ENCODE data around the gene L3MBTL3. TPM values are rescaled to one million over a fixed set of nuclear protein-coding genes. Genes with fewer than 3 reads are reported as not detected.
A peak's percentile ranks its signal among the peaks of the same experiment; 100 is the strongest.

L3MBTL3 gene
- polyA plus RNA-seq, 1 experiment: 6.8 TPM

DNA sequence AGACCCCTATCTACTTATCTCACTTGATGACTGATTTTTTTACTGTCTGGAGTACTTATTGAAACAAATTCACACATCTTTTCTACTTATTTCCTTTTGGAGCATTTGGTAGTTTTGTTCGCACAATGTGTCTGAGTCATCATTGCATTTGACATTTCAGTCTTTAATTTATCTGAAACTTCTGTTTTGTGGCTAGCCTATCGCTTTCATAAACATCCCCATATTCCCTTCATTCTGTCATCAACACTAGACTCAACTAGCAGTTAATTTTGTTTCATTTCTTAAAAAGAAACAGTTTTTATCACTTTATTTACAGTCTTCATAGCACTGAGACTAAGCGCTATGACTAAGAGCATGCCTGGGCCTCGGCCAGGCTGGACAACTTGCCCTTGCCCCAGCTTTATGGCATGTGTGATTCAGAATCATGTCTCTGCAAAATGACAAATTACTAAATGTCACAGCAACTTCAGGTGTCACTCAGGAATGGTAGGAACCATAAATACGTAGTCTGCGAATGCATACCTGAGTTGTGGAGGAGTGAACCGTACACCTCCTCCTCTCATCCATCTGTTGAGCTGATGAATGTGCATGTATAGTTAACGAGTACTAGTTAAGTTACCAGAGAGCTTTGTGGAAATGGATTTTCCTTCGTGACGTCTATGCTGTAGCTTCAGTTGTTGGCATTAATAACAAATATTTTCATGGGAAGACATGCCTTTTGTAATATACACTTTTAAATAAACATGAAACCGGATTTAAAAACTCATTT is 16.2 kb downstream of the L3MBTL3 start:
- no peak overlapping the region for H3K4me3 ChIP-seq (ENCODE audit: low read depth, low read length)
- ChIA-PET CTCF (no interaction called here), POLR2A (interaction anchor here (0.6 kb wide), 1 partner anchor 287 kb away, joined by 3 read pairs; no protein-coding TSS in a partner anchor)
- TF ChIP-seq, protein P1, sequence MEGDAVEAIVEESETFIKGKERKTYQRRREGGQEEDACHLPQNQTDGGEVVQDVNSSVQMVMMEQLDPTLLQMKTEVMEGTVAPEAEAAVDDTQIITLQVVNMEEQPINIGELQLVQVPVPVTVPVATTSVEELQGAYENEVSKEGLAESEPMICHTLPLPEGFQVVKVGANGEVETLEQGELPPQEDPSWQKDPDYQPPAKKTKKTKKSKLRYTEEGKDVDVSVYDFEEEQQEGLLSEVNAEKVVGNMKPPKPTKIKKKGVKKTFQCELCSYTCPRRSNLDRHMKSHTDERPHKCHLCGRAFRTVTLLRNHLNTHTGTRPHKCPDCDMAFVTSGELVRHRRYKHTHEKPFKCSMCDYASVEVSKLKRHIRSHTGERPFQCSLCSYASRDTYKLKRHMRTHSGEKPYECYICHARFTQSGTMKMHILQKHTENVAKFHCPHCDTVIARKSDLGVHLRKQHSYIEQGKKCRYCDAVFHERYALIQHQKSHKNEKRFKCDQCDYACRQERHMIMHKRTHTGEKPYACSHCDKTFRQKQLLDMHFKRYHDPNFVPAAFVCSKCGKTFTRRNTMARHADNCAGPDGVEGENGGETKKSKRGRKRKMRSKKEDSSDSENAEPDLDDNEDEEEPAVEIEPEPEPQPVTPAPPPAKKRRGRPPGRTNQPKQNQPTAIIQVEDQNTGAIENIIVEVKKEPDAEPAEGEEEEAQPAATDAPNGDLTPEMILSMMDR (IDR thresholded peaks at IDR 0.05; ENCODE audit: insufficient read depth, low read depth, low read length): no peak
- DNase-seq (ENCODE audit: low read depth): peak; percentile 31
- H3K27me3 ChIP-seq (ENCODE audit: control insufficient read depth, insufficient read depth, low read length): no peaks in the 10 kb centered on the region
- H3K36me3 ChIP-seq (ENCODE audit: control insufficient read depth, insufficient read depth, low read length): no peaks in the 10 kb centered on the region

DNA sequence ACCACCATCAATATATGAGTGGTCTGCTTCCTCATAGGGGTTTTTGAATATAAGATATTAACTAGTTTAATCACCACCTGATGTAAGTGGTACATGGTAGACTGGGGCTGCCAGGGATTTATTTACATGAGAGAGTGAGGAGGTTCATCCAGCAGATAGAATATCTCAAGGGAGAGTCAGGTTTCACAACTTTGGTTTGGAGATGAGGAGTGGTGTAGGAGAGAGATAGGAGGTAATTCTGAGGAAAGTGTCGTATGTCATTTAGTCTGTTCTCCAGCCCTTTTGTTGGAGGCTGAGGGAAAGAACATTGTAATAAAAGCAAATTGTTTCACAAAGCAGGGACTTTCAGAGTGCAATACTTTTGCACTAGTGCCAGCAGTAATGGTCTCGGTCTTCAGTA is 16.8 kb downstream of the L3MBTL3 start:
- H3K4me3 ChIP-seq (ENCODE audit: low read depth, low read length): no peak overlapping the region
- ChIA-PET POLR2A (interaction anchor here (0.6 kb wide), 1 partner anchor 286 kb away, joined by 3 read pairs; no protein-coding TSS in a partner anchor), CTCF (no interaction called here)
- H3K27me3 ChIP-seq (ENCODE audit: control insufficient read depth, insufficient read depth, low read length): no peaks in the 10 kb centered on the region
- no peak for DNase-seq (ENCODE audit: low read depth)
- H3K36me3 ChIP-seq (ENCODE audit: control insufficient read depth, insufficient read depth, low read length): no peaks in the 10 kb centered on the region
- TF ChIP-seq, protein P1 (IDR thresholded peaks at IDR 0.05; ENCODE audit: insufficient read depth, low read depth, low read length): no peak

DNA sequence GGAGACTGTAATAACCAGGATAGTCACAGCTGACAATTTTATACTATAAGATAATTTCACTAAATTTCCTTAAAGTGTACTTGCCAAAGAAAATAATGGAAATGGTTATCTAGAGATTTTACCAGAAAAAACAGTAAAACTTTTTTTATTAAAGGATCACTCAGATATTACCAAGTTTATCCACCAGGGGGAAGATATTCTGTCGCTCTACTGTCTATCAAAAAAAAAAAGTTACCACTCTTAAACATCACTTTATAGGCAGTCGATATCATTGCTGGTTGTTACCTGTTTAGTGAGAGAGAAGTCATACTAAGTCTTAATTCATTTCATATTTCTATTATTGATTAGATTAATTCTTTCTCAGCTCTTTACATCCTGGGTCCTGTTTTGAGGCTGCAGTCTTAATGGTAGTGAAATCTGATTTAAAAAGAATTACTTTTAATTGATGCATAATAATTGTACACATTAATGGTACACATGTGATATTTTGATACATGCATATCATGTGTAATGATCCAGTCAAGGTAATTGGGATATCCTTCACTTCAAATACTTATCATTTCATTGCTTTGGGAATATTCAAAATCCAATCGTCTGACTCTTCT is 18.9 kb downstream of the L3MBTL3 start:
- Histone ChIP-seq H3K36me3 (ENCODE audit: control insufficient read depth, insufficient read depth, low read length) (no peaks in the 10 kb centered on the region), H3K27me3 (ENCODE audit: control insufficient read depth, insufficient read depth, low read length) (no peaks in the 10 kb centered on the region), H3K4me3 (ENCODE audit: low read depth, low read length) (no peak overlapping the region)
- CTCF ChIA-PET: interaction anchor here (0.7 to 1.5 kb wide), 4 partner anchors 8 to 23 kb away, joined by 3 to 6 read pairs (median 4); no protein-coding TSS in a partner anchor
- POLR2A ChIA-PET: no interaction called here
- DNase-seq (ENCODE audit: low read depth): no peak
- TF ChIP-seq, protein P1 (IDR thresholded peaks at IDR 0.05; ENCODE audit: insufficient read depth, low read depth, low read length): peak; percentile 45

DNA sequence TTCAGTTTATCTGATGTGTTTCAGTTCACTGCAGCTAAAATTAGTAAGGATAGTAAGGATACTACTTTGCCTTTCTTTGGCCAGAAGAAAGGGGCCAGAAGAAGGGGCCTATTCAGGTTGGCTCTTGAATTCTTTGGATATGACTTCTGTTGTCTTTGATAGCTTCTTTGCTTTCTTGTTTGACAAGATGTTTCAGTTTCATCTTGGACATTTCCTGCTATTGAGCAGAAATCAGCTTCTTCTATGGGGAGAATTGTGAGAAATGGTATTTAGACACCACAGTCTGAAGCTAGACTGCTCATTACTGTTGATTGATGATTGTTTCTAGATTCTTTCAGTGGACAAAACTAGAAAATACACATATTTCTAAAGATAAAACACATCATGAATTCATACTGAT is 23.2 kb downstream of the L3MBTL3 start:
- POLR2A ChIA-PET: no interaction called here
- DNase-seq (ENCODE audit: low read depth): no peak
- CTCF ChIA-PET: interaction anchor here (1.3 kb wide), 1 partner anchor 9 kb away, joined by 3 read pairs; no protein-coding TSS in a partner anchor
- Histone ChIP-seq H3K27me3 (ENCODE audit: control insufficient read depth, insufficient read depth, low read length) (no peaks in the 10 kb centered on the region), H3K4me3 (ENCODE audit: low read depth, low read length) (no peak overlapping the region), H3K36me3 (ENCODE audit: control insufficient read depth, insufficient read depth, low read length) (no peaks in the 10 kb centered on the region)
- TF ChIP-seq, protein P1 (IDR thresholded peaks at IDR 0.05; ENCODE audit: insufficient read depth, low read depth, low read length): no peak

DNA sequence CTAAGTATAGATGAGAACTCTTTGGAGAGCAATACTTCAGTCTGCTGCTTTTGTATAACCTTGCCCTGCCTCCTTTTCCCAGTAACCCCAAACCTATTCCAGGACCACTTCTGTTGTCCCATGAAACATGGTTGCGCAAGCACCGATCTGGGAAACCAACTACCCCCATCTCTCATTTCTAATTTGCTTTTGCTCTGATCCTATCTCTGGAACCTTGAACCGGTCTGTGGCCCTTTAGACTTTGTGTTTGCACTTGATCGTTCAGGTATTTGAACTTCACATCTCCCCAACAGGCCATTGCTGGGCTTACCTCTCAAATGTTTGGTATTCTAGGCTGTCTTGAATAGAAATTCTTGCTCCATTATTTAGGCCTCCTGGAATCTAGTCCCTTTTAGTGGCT is 25.0 kb downstream of the L3MBTL3 start:
- no peak for DNase-seq (ENCODE audit: low read depth)
- Histone ChIP-seq H3K27me3 (ENCODE audit: control insufficient read depth, insufficient read depth, low read length) (no peaks in the 10 kb centered on the region), H3K36me3 (ENCODE audit: control insufficient read depth, insufficient read depth, low read length) (no peaks in the 10 kb centered on the region), H3K4me3 (ENCODE audit: low read depth, low read length) (no peak overlapping the region)
- CTCF ChIA-PET: no interaction called here
- POLR2A ChIA-PET: no interaction called here
- TF ChIP-seq, protein P1 (IDR thresholded peaks at IDR 0.05; ENCODE audit: insufficient read depth, low read depth, low read length): no peak

Data from BJ (cell line).